Putamen (tissue), 1 donor: ENCODE measurements around the gene MGA.
A peak's percentile ranks its signal among the peaks of the same experiment; 100 is the strongest.

Experiments used
- DNase-seq: peaks from one replicate; pipeline ENCODE4 v3.0.0-alpha.2; 2016; ENCODE audit warnings: low spot score

MGA gene

DNA sequence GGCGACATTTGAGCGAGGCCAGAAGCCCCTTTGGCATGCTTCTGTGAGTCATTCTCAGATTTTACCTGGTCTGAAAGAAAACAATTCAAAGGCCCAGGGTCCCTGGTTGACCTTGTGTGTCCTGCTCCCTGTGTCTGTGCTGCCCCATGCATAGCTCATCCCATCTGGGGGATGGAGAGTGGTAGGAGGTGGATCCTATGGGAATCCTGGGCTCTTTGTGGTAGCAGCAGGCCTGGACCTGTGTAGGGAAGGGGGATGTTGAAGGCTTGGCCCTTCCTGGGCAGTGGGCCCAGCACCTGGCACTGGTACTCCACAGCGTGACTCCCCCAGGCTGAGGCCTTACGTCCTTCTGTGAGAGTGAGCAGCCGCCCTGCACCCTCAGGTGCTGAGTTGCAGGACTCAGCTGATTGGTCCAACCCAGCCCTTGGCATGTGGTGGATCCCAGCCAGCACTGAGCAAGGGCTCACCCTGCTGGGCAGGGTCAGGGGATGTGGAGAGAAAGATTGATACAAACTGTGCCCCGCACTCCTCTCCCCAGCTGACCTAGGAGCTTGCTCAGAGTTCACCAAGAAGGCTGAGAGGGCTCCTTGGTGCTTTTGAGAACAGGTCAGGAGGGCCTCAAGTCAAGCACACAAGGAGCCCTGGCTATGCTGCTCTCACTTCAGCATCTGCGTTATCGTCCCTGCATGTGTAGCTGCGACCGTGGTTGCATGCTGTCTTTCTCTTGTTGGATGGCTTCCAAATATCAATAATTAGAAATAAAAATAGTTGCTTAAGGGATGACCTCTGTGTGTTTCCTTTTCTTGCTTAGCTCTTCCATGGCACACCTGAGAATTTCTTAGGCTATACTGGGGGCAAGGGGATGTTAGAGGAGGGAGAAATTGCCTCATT is 146.3 kb downstream of the MGA start:
- no peak for DNase-seq

DNA sequence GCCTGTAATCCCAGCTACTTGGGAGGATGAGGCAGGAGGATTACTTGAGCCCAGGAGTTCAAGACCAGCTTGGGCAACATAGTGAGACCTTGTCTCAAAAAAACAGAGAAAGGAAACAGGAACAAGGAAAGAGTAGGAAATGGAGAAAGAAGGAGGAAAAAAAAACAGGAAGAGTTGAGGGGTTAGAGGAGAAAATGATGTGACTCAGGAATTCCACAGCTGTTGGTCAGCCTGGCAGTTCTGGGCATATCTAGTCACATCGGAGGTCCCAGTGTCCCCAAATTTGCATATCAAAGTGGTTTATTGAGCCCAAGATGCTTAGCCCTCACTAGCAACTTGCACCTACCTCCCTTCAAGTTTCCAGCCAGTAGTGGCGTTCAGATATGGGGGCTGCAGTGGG is 148.9 kb downstream of the MGA start:
- DNase-seq, result no peak

DNA sequence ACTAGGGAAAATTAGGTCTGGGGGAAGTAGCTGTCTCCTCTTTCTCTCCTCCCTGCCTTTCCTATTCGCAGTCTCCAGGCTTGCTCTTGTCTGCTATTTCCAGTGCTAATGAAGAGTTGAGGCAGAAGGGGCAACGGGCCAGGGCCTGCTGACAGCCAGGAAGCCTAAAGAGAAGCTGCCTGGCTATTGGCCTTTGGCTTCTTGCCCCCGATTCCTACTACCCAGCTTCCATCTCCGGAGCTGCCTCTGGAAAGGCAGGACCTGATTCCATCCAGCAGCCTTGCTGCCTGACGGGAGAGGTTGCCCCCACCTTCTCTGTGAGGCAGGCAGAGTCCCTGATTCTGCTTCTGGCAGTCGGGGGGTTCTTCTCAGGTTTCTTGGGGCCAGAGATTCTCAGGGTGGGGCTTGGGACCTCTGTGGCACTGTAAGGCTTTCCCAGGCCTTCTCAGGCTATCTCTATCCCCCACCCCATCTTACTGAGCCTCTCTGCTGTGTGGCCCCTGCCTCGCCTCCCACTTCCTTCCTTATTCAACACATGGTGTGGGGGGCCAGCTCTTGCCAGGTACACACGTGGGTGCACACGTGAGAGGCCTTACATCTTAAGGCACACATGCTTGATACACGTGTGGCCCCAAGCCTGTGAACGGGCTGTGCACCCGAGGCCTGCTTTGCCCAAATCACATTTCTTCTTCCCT is 149.5 kb downstream of the MGA start:
- no peak for DNase-seq

DNA sequence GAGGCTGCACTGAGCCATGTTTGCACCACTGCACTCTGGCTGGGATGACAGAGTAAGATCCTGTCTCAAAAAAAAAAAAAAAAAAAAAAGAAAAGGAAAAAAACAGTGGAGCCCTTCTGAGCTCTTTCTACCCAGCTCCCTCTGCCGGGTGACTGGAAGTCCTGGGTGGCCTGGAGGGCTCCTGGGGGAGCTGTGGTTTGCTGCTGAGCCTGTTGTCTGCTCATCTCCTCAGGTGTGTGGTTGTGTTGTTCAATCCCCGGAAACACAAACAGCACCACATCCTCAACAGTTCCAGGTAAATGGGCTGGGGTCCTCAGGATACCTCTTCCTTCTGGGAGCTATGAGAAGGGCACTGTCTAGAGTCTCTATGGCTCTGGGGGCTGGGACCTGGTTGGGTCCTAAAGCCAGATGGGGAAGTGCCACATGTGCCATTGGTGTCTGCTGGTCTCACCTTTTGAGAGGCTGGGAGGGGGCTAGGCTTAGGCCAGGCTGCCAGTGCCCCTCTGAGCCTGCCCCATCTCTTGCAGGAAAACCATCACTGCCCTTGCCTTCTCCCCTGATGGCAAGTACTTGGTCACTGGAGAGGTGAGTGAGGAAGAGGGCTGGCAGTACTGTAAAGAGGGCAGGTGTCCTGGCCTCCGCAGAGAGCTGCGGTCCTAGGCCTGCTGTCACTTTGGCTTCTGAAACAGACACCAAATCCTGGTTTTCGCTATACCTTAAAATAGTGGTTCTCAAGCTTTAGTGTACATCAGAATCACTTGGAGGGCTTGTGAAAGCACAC is 150.6 kb downstream of the MGA start:
- no peak for DNase-seq

DNA sequence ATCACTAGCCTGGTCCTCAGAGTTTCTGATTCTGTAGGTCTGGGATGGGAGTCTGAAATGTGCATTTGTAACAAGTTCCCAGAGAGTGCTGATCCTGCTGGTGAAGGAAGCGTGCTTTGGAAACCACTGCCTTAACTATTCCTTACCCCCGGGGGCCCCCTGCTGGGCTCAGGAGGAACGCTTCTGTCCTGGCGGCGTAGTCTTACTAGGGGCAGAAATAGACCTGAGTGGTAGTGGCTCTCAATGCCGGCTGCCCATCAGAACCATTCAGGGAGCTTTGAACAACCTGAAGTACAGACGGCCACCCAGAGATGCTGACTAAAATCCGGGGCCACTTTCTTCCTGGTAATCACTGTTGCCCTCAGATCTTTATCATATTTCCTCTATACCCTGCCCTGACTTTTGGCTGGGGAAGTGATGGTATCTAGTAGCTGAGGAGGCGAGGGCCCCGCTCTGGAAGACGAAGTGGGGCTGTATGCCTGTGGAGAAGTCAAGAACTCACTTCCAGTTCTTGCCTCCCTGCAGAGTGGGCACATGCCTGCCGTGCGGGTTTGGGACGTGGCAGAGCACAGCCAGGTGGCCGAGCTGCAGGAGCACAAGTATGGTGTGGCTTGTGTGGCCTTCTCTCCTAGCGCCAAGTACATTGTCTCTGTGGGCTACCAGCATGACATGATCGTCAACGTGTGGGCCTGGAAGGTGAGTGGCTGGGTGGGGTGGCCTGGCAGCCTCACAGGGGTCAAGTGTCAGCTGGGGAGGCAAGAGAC is 151.4 kb downstream of the MGA start:
- DNase-seq, result peak; percentile 82

DNA sequence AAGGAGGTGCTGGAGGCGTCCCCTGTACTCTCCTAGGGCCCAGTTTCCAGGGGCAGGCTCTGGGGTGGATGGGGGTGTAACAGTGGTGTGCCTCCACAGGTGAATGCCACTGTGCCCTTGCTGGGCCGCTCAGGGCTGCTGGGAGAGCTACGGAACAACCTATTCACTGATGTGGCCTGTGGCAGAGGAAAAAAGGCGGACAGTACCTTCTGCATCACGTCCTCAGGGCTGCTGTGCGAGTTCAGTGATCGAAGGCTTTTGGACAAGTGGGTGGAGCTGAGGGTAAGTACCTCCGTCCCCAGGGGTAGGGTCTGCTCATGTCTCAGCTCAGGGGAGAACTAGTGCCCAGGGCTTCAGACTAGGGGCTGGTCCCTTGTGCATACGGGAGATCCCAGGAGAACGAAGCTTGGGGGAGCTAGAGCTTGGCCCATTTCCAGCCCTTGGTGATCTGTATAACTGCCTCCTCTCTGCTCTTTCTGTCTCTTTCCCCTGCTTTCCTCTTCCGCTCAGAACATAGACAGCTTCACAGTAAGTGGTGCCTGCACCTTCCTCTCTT is 152.7 kb downstream of the MGA start:
- DNase-seq, result no peak

DNA sequence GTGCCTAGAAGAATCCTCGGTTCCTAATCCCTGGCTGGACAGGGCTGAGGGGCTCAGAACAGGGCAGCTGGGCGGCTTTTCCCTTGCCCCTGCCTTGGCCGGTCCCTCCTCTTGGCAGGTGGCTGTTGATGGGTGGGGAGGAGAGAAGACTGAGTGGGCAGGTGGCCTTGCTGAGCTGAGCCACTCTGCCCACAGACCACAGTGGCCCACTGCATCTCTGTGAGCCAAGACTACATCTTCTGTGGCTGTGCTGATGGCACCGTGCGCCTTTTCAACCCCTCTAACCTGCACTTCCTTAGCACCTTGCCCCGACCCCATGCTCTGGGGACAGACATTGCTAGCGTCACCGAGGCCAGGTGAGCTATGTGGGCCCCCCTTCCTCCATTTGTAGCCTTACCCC is 153.2 kb downstream of the MGA start:
- no peak for DNase-seq

DNA sequence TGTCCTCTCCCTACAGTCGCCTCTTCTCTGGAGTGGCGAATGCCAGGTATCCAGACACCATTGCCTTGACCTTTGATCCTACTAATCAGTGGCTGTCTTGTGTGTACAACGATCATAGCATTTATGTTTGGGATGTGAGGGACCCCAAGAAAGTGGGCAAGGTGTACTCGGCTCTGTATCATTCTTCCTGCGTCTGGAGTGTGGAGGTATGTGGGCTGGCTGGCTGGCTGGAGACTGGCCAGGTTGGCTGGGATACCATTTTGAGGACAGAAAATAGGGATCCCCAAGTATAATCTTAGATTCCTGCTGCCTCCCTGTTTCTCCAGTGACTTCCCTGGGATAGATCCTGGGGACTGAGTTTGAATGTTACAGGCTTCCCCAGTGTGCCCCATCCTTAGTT is 154.3 kb downstream of the MGA start:
- no peak for DNase-seq

DNA sequence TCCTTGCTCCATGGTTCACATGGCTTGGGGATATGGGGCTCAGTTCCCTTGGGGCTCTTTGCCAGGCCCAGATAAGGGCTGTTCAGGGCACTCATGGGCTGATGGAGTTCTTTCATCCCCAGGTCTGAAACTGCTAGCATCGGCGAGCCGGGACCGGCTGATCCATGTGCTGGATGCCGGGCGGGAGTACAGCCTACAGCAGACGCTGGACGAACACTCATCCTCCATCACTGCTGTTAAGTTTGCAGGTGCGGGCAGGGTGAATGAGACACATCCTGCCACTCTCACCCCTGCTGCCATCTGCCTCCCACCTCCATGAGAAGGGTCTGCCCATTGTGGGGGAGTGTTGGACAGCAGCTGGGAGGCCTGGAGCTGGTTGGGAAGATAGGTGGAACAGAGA is 156.6 kb downstream of the MGA start:
- no peak for DNase-seq

DNA sequence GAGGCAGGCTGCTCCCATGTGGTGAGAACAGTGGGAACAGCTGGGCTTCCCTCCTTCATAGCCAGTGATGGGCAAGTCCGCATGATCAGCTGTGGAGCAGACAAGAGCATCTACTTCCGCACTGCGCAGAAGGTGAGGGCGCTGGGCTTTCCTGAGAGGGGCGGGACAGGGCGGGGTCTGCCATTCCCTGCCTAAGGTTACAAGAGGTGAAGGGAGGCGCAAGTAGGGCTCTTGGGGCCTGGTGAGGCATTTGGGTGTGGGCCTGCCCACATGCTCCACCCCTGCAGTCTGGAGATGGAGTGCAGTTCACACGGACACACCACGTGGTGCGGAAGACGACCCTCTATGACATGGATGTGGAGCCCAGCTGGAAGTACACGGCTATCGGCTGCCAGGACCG is 157.1 kb downstream of the MGA start:
- no peak for DNase-seq

DNA sequence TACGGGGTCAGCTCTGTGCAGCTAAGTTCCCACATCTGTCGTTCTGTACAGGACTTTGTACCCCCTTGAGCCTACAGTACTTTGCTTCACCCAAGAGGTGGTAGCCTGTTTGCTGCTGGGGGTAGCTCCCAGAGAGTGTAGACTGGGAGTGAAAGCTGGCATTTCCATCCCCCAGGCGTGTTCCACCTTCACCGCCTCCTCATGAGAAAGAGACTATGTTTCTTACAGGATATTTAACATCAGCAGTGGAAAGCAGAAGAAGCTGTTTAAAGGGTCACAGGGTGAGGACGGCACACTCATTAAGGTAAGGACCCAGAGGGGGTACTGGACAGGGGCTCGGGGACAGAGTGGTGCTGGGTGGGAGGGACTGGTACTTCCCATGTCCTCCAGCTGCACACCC is 157.6 kb downstream of the MGA start:
- DNase-seq, result no peak

DNA sequence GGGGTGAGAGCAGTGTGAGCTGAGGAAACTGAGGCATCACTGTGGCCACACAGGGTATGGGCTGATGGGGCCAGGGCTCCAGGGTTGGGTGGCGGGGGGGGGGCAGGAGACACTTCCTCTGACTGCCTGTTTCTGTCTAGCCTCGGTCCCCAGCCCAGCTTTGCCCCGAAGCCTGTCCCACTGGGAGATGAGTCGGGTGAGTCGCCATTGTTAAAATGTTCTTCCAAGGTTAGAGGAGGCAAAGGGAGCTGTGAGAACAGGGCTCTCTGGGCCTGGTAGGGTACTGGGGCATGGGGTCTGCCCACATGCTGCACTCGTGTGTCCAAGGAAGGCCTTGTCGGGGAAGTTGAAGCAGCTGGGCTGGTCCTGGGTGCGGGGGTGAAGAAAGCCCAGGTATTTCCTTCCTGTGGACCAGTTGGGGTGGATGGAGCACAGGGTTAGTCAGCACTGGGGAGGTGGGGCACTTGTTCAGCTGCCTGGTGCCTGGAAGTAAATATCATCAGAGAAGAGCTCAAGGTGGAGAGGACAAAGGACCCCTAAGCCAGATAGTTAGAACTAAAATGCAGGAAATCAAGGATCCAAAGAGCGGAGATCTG is 159.3 kb downstream of the MGA start:
- no peak for DNase-seq

DNA sequence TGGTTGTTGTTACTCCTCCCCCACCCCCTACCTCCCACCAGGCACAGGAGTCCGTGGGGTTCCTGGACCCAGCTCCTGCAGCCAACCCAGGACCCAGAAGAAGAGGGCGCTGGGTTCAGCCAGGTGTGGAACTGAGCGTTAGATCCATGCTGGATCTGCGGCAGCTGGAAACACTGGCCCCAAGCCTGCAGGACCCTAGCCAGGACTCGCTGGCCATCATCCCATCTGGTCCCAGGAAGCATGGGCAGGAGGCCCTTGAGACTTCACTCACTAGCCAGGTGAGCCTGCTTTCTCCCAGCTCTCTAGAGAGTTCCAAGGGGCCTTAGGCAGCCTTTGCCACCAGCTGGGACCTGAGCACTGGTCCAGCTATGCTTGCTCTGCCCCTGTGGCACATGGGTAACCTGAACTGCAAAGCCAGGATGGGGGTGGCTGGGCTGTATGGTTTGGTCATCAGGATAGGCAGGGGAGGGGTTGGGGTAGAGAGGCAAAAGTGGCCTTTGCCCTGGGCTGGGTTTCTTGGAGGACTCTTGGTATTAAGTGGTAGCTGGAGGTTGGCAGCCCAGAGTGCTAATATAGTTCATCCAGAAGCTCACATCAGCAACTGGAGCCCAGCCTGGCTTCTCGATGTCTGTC is 160.7 kb downstream of the MGA start:
- no peak for DNase-seq

DNA sequence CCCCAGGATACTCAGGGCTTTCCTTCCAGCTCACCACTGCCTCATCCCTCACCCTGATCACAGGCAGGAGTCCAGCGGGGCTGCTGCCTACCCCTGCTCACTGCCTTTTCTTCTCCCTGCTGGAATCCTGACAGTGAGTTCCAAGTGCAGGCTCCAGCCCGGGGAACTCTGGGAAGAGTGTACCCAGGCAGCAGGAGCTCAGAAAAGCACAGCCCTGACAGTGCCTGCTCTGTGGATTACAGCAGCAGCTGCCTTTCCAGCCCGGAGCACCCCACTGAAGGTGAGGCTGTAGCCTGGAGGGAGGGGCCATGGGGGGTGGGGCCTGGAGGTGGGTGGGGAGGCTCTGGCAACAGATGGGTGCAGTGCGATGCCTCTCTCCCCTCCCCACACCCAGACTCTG is 161.6 kb downstream of the MGA start:
- no peak for DNase-seq

DNA sequence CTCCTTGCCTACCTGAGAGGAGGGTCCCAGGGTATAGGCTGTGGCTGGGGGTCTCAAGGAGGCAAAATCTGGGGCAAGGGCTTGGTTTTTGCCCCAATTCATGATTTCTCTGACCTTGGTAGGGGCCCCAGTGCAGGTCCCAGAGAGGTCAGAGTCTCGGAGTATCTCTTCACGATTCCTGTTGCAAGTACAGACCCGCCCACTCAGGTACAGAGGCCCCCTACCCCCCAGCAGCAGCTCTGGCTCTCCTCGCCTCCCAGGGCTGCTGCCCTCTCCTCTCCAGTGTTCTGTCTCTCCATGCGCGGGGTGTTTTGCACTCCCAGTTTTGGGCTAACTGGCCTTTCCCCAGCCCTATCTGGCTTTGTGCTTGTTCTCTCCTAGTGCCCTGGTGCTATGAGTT is 162.3 kb downstream of the MGA start:
- no peak for DNase-seq
